Measurements from ENCODE around the gene ZNF324.
"Not testable (repeated sequence)": the region's sequence is repeated elsewhere in the genome, so short reads cannot be mapped to it uniquely, and the experiment has no call there.

The ZNF324 gene

GRCh38 chr19:58470837-58471543 lies 4.1 kb downstream of the ZNF324 start:
- POLR2A ChIA-PET; H3K27me3 ChIP-seq (replicated peaks in 2 of 5; ENCODE audit: control insufficient read depth in 4 of 5, insufficient read depth in 5 of 5, low read length in 4 of 5); CTCF ChIA-PET; DNase-seq; H3K4me3 ChIP-seq (ENCODE audit: control insufficient read depth in 1 of 7, extremely low read depth in 1 of 7, insufficient read depth in 4 of 7, low read depth in 2 of 7, low read length in 6 of 7); H3K27ac ChIP-seq (ENCODE audit: insufficient read depth in 1 of 2, low read depth in 1 of 2, low read length in 2 of 2, poor library complexity in 1 of 2, severe bottlenecking in 2 of 2); H3K9me3 ChIP-seq (ENCODE audit: control extremely low read depth in 1 of 5, control insufficient read depth in 4 of 5, insufficient read depth in 2 of 5, low read depth in 1 of 5, low read length in 4 of 5): not testable (repeated sequence)
- Histone ChIP-seq H3K36me3 (ENCODE audit: control insufficient read depth in 4 of 4, insufficient read depth in 4 of 4, low read length in 3 of 4) (peaks cover 0 to 42% (median 25%) of the 10 kb centered on the region in 4 experiments), H3K4me1 (ENCODE audit: control extremely low read depth in 1 of 4, control insufficient read depth in 4 of 4, insufficient read depth in 4 of 4, low read length in 3 of 4) (peaks cover 4 to 28% (median 26%) of the 10 kb centered on the region in 4 experiments)
- WGBS (ENCODE audit: insufficient coverage) = 94% methylated on average over 12 of the region's 53 CpGs

- Histone ChIP-seq H3K27ac (ENCODE audit: insufficient read depth in 1 of 2, low read depth in 1 of 2, low read length in 2 of 2, poor library complexity in 1 of 2, severe bottlenecking in 2 of 2) (no peak overlapping the region), H3K9me3 (ENCODE audit: control extremely low read depth in 1 of 5, control insufficient read depth in 4 of 5, insufficient read depth in 2 of 5, low read depth in 1 of 5, low read length in 4 of 5) (no peaks in the 10 kb centered on the region), H3K36me3 (ENCODE audit: control insufficient read depth in 4 of 4, insufficient read depth in 4 of 4, low read length in 3 of 4) (peaks cover 0 to 42% (median 25%) of the 10 kb centered on the region in 4 experiments), H3K4me1 (ENCODE audit: control extremely low read depth in 1 of 4, control insufficient read depth in 4 of 4, insufficient read depth in 4 of 4, low read length in 3 of 4) (peaks cover 6 to 28% (median 27%) of the 10 kb centered on the region in 4 experiments), H3K27me3 (replicated peaks in 2 of 5; ENCODE audit: control insufficient read depth in 4 of 5, insufficient read depth in 5 of 5, low read length in 4 of 5) (no peaks in the 10 kb centered on the region), H3K4me3 (ENCODE audit: control insufficient read depth in 1 of 7, extremely low read depth in 1 of 7, insufficient read depth in 4 of 7, low read depth in 2 of 7, low read length in 6 of 7) (no peak overlapping the region)
- POLR2A ChIA-PET = no interaction called here
- WGBS (ENCODE audit: insufficient coverage) = 97% methylated on average over 39 of the region's 39 CpGs
- DNase-seq = no peak
- CTCF ChIA-PET = no interaction called here
These were observed 4.9 kb downstream of the ZNF324 start for GRCh38 chr19:58471736-58472135.

- no peak for DNase-seq
- peaks cover 0 to 43% (median 26%) of the 10 kb centered on the region in 4 experiments for H3K36me3 ChIP-seq (ENCODE audit: control insufficient read depth in 4 of 4, insufficient read depth in 4 of 4, low read length in 3 of 4)
- H3K4me3 ChIP-seq (ENCODE audit: control insufficient read depth in 1 of 7, extremely low read depth in 1 of 7, insufficient read depth in 4 of 7, low read depth in 2 of 7, low read length in 6 of 7) = no peak overlapping the region
- H3K4me1 ChIP-seq (ENCODE audit: control extremely low read depth in 1 of 4, control insufficient read depth in 4 of 4, insufficient read depth in 4 of 4, low read length in 3 of 4) = peaks cover 7 to 25% (median 21%) of the 10 kb centered on the region in 4 experiments
- ChIA-PET POLR2A (no interaction called here), CTCF (interaction anchor here (1.0 kb wide), 1 partner anchor 28 kb away, joined by 3 read pairs; no protein-coding TSS in a partner anchor)
- H3K27ac ChIP-seq (ENCODE audit: insufficient read depth in 1 of 2, low read depth in 1 of 2, low read length in 2 of 2, poor library complexity in 1 of 2, severe bottlenecking in 2 of 2) = no peak overlapping the region
- no peaks in the 10 kb centered on the region for H3K27me3 ChIP-seq (replicated peaks in 2 of 5; ENCODE audit: control insufficient read depth in 4 of 5, insufficient read depth in 5 of 5, low read length in 4 of 5)
- H3K9me3 ChIP-seq (ENCODE audit: control extremely low read depth in 1 of 5, control insufficient read depth in 4 of 5, insufficient read depth in 2 of 5, low read depth in 1 of 5, low read length in 4 of 5) = no peaks in the 10 kb centered on the region
These were observed 6.9 kb downstream of the ZNF324 start for GRCh38 chr19:58473775-58474174.

DNA sequence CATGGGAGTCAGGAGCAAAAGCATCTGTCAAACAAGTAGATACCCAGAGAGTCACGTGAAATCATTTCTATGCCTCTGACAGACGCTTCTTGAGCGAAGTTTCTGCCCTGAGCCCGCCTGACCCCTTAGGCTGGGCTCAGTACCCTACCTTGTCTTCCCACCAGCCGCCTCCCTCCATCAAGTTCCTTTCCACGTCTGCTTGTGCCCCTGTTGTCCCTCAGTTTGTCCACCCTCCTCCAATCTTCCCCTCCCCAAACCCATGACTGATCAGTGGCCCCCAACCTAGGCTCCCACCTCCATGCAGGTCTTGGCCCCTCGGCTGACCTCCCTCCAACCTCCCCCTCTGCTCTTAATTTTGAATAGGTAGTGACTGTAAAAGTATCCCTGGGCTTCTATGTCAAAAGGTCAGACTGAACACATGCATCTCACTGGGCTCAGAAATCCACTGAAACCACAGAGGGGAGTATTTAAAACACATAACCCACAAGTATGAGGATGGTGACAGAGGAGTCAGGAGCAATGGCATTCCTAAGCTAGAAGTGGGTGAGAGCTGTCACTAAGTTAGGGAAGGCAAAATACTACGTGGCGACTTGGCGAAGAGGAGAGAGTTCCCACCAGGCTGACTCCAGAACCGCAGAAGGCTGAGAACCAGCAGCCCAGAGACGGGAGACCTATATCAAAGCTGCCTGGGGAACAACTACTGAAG lies 7.6 kb downstream of the ZNF324 start:
- Histone ChIP-seq H3K9me3 (ENCODE audit: control extremely low read depth in 1 of 5, control insufficient read depth in 4 of 5, insufficient read depth in 2 of 5, low read depth in 1 of 5, low read length in 4 of 5) (no peaks in the 10 kb centered on the region), H3K4me3 (ENCODE audit: control insufficient read depth in 1 of 7, extremely low read depth in 1 of 7, insufficient read depth in 4 of 7, low read depth in 2 of 7, low read length in 6 of 7) (peak overlapping the region in 3 of 7 experiments; percentile 74 to 89 (median 76)), H3K27me3 (replicated peaks in 2 of 5; ENCODE audit: control insufficient read depth in 4 of 5, insufficient read depth in 5 of 5, low read length in 4 of 5) (no peaks in the 10 kb centered on the region), H3K36me3 (ENCODE audit: control insufficient read depth in 4 of 4, insufficient read depth in 4 of 4, low read length in 3 of 4) (peaks cover 0 to 44% (median 23%) of the 10 kb centered on the region in 4 experiments), H3K27ac (ENCODE audit: insufficient read depth in 1 of 2, low read depth in 1 of 2, low read length in 2 of 2, poor library complexity in 1 of 2, severe bottlenecking in 2 of 2) (peak overlapping the region in 1 of 2 experiments; percentile 88), H3K4me1 (ENCODE audit: control extremely low read depth in 1 of 4, control insufficient read depth in 4 of 4, insufficient read depth in 4 of 4, low read length in 3 of 4) (peaks cover 7 to 25% (median 21%) of the 10 kb centered on the region in 4 experiments)
- ChIA-PET POLR2A (interaction anchor here (0.7 kb wide), 1 partner anchor 45 kb away, joined by 5 read pairs; the partner anchor contains the start of gene ZBTB45), CTCF (no interaction called here)
- DNase-seq = no peak
- WGBS (ENCODE audit: insufficient coverage) = 93% methylated on average over 11 of the region's 12 CpGs

DNA sequence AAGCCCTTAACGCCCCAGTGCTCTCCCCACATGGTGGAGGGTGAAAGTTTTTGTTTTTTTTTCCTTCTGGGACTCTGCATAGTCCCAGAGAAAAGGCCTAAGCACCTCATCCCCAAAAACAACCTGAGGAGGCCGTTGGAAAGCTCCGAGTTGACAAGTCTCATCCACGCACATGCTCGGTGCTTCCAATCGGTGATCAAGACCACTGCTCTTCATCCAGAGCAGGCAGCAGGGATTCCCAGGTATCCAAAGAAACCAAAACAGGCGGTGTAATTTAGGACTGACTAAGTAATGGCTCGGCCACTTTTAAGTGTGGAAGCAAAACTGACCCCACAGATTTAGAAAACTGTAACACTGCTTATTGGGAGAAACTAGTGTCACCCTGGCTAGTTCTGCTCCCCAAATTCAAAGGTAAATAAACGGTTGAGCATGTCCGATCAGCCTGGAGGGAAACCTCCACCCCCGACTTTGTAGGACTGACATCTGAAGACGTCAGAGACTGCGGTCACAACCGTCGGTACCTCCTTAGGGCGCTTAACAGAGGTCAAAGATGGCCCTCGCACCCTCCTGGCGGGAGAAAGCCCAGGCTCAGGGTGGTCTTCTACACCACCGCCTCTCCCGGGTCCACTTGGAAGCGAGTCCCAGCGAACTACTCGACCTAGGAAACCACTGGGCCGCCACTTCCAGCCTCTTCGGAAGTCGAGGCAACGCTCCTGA lies 8.3 kb downstream of the ZNF324 start:
- POLR2A ChIA-PET = interaction anchor here (0.6 to 1.0 kb wide), 3 partner anchors 35 to 1235 kb away, joined by 3 to 5 read pairs (median 3); partner anchors contain the start of genes ZBTB45 and ZNF132
- CTCF ChIA-PET = no interaction called here

GRCh38 chr19:58475714-58476497 lies 9.0 kb downstream of the ZNF324 start, which contains the start of gene ZNF446:
Gene ZNF446 (plus strand): TSS chr19:58476352. CDS start chr19:58477219, 867 bp downstream.
- H3K36me3 ChIP-seq (ENCODE audit: control insufficient read depth in 4 of 4, insufficient read depth in 4 of 4, low read length in 3 of 4) = peaks cover 0 to 43% (median 22%) of the 10 kb centered on the region in 4 experiments
- peak within 1 kb of the TSS; percentile 51 to 89 (median 76) for H3K4me3 ChIP-seq (ENCODE audit: control insufficient read depth in 1 of 7, extremely low read depth in 1 of 7, insufficient read depth in 4 of 7, low read depth in 2 of 7, low read length in 6 of 7)
- peak within 1 kb of the TSS; percentile 72 to 88 for H3K27ac ChIP-seq (ENCODE audit: insufficient read depth in 1 of 2, low read depth in 1 of 2, low read length in 2 of 2, poor library complexity in 1 of 2, severe bottlenecking in 2 of 2)
- CTCF ChIA-PET = interaction anchor here (1.4 kb wide), 1 partner anchor 17 kb away, joined by 3 read pairs; no protein-coding TSS in a partner anchor
- no peaks in the 10 kb centered on the region for H3K9me3 ChIP-seq (ENCODE audit: control extremely low read depth in 1 of 5, control insufficient read depth in 4 of 5, insufficient read depth in 2 of 5, low read depth in 1 of 5, low read length in 4 of 5)
- POLR2A ChIA-PET = interaction anchor here (0.6 to 1.4 kb wide), 4 partner anchors 36 to 1236 kb away, joined by 3 to 5 read pairs (median 3); partner anchors contain the start of genes ZNF132 and ZNF497
- H3K4me1 ChIP-seq (ENCODE audit: control extremely low read depth in 1 of 4, control insufficient read depth in 4 of 4, insufficient read depth in 4 of 4, low read length in 3 of 4) = peaks cover 7 to 25% (median 21%) of the 10 kb centered on the region in 4 experiments
- under 1% methylated on average over 64 of the region's 64 CpGs for WGBS (ENCODE audit: insufficient coverage)
- no peaks in the 10 kb centered on the region for H3K27me3 ChIP-seq (replicated peaks in 2 of 5; ENCODE audit: control insufficient read depth in 4 of 5, insufficient read depth in 5 of 5, low read length in 4 of 5)
- DNase-seq = peak; percentile 98 to 100 (median 99)

More for the DNA sequence above, 8.3 kb downstream of the ZNF324 start:
- Histone ChIP-seq H3K4me1 (ENCODE audit: control extremely low read depth in 1 of 4, control insufficient read depth in 4 of 4, insufficient read depth in 4 of 4, low read length in 3 of 4) (peaks cover 7 to 25% (median 21%) of the 10 kb centered on the region in 4 experiments), H3K36me3 (ENCODE audit: control insufficient read depth in 4 of 4, insufficient read depth in 4 of 4, low read length in 3 of 4) (peaks cover 0 to 41% (median 18%) of the 10 kb centered on the region in 4 experiments), H3K27me3 (replicated peaks in 2 of 5; ENCODE audit: control insufficient read depth in 4 of 5, insufficient read depth in 5 of 5, low read length in 4 of 5) (no peaks in the 10 kb centered on the region), H3K9me3 (ENCODE audit: control extremely low read depth in 1 of 5, control insufficient read depth in 4 of 5, insufficient read depth in 2 of 5, low read depth in 1 of 5, low read length in 4 of 5) (no peaks in the 10 kb centered on the region), H3K4me3 (ENCODE audit: control insufficient read depth in 1 of 7, extremely low read depth in 1 of 7, insufficient read depth in 4 of 7, low read depth in 2 of 7, low read length in 6 of 7) (peak overlapping the region; percentile 51 to 89 (median 76)), H3K27ac (ENCODE audit: insufficient read depth in 1 of 2, low read depth in 1 of 2, low read length in 2 of 2, poor library complexity in 1 of 2, severe bottlenecking in 2 of 2) (peak overlapping the region; percentile 66 to 88)
- 24% methylated on average over 26 of the region's 27 CpGs for WGBS (ENCODE audit: insufficient coverage)
- peak in 1 of 3 donors; percentile 55 for DNase-seq
